Prostate gland (tissue), 2 donors: Measurements from ENCODE around the gene MFAP4. TPM values are rescaled to one million over a fixed set of nuclear protein-coding genes. Genes with fewer than 3 reads are reported as not detected.

Experiments used
- DNase-seq: peaks from one replicate; pipeline ENCODE4 v3.0.0-alpha.2; 2019; ENCODE audit warnings: low spot score
- H3K27ac ChIP-seq, 2 donors: fragments of 200-600 bp; sonication (generic); 2 replicates each; pipeline ENCODE4 v1.5.1; 2017 to 2019
- H3K27me3 ChIP-seq: fragments of 200-600 bp; sonication (generic); replicated peaks from 2 replicates; pipeline ENCODE4 v1.5.1; 2019; ENCODE audit not compliant: insufficient read depth
- H3K36me3 ChIP-seq, 2 donors: fragments of 200-600 bp; sonication (generic); 1 replicate in 1 of 2; 2 replicates in 1 of 2; pipeline versions ENCODE4 v1.5.1 to v1.8.1; 2017 to 2019
- H3K4me1 ChIP-seq: fragments of 200-600 bp; sonication (generic); replicated peaks from 2 replicates; pipeline ENCODE4 v1.5.1; 2019
- H3K4me3 ChIP-seq, 2 donors: fragments of 200-600 bp; sonication (generic); 2 replicates each; pipeline ENCODE4 v1.5.1; 2017 to 2019
- H3K9me3 ChIP-seq: fragments of 200-600 bp; sonication (generic); 2 replicates; pipeline ENCODE4 v1.5.1; 2017
- POLR2A ChIP-seq: fragments of 450-650 bp; IDR thresholded peaks from one replicate; pipeline ENCODE4 v1.6.1; 2016; ENCODE audit warnings: antibody characterized with exemption, mild to moderate bottlenecking
- POLR2AphosphoS5 ChIP-seq: sonication (generic); formaldehyde crosslinking; IDR thresholded peaks from one replicate; pipeline ENCODE4 v1.6.1; 2017; ENCODE audit warnings: antibody characterized with exemption
- WGBS: methylation state at CpG from one replicate; pipeline ENCODE4 v1.1.5; 2018; 5-methylcytosine and 5-hydroxymethylcytosine counted together
- intact Hi-C: fragments of 100-400 bp; cut with DNase I; formaldehyde crosslinking; loops from one replicate; pipeline ENCODE4 v1.14.2; 2022
- total RNA-seq, 2 donors: library from RNA; depleted of rRNA; stranded (reverse); fragments of >200 nt; gene quantifications; one replicate each; pipeline ENCODE4 v1.1.0, GENCODE V29; 2016
- TF ChIP-seq, protein P1 (sequence below), 4 experiments: fragments of 200-600 bp in 2 of 4; fragments of 450-650 bp in 2 of 4; sonication (generic) in 2 of 4; IDR thresholded peaks; 1 replicate in 3 of 4; 2 replicates in 1 of 4; pipeline ENCODE4 v1.5.1; 2016 to 2019; ENCODE audit warnings: antibody characterized with exemption in 4 of 4, mild to moderate bottlenecking in 2 of 4, moderate library complexity in 2 of 4

Gene MFAP4
- total RNA-seq, 2 donors from 2014 or later: 56.1 to 146 TPM

DNA sequence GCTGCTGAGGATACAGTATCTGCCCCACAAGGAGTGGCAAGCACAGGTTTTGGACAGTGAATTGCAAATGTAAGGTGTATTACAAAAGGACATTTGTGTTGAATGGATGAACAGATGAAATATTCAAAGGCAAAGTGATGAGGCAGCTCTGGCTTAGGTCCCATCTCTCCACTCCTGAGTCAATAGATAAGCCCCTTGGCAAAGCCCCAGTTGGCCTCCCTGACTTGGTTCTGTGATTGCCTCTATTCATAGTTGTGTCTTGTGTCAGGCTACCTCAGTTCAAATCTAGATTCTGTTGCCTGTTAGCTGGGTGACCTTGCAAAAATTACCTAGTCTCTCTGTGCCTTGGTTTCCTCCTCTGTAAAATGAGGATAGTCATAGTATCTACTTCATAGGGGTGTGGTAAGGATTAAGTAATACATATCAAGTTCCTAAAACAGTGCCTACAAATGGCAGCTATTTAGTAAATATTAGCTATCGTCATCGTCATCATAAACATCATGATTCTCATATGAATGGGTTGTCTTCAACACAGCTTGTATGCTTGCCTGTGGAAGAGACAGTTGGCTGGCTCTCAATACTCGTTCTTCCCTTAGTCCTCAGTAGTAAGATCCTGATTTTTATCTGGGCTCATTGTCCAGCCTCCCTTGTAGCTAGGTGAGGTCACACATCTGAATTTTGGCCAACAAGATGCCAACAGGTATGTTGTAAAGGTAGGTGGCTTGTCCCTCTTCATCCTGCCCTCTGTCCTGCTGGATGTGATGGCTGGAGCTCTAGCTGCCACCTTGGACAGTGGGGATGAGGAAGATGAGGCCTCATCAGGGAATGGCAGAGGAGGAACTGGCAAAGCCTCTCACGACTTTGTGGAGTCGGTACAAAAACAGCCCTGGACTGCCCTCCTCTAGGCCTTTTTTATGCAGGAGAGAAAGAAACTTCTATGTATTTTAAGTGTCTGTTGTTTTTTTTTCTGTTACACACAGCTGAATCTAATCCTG, 2.1 kb upstream of the MFAP4 start:
- no peaks in the 10 kb centered on the region for H3K36me3 ChIP-seq
- no peak for DNase-seq
- intact Hi-C loops: no loop called here
- no peaks in the 10 kb centered on the region for H3K4me1 ChIP-seq
- H3K27me3 ChIP-seq: no peaks in the 10 kb centered on the region
- 49% methylated on average over 5 of the region's 5 CpGs for WGBS
- TF ChIP-seq POLR2AphosphoS5 (no peak), POLR2A (no peak)
- TF ChIP-seq, protein P1, sequence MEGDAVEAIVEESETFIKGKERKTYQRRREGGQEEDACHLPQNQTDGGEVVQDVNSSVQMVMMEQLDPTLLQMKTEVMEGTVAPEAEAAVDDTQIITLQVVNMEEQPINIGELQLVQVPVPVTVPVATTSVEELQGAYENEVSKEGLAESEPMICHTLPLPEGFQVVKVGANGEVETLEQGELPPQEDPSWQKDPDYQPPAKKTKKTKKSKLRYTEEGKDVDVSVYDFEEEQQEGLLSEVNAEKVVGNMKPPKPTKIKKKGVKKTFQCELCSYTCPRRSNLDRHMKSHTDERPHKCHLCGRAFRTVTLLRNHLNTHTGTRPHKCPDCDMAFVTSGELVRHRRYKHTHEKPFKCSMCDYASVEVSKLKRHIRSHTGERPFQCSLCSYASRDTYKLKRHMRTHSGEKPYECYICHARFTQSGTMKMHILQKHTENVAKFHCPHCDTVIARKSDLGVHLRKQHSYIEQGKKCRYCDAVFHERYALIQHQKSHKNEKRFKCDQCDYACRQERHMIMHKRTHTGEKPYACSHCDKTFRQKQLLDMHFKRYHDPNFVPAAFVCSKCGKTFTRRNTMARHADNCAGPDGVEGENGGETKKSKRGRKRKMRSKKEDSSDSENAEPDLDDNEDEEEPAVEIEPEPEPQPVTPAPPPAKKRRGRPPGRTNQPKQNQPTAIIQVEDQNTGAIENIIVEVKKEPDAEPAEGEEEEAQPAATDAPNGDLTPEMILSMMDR (IDR thresholded peaks at IDR 0.05): no peak
- peak overlapping the region; percentile 69 to 70 for H3K27ac ChIP-seq
- no peaks in the 10 kb centered on the region for H3K9me3 ChIP-seq
- H3K4me3 ChIP-seq: no peak overlapping the region

DNA sequence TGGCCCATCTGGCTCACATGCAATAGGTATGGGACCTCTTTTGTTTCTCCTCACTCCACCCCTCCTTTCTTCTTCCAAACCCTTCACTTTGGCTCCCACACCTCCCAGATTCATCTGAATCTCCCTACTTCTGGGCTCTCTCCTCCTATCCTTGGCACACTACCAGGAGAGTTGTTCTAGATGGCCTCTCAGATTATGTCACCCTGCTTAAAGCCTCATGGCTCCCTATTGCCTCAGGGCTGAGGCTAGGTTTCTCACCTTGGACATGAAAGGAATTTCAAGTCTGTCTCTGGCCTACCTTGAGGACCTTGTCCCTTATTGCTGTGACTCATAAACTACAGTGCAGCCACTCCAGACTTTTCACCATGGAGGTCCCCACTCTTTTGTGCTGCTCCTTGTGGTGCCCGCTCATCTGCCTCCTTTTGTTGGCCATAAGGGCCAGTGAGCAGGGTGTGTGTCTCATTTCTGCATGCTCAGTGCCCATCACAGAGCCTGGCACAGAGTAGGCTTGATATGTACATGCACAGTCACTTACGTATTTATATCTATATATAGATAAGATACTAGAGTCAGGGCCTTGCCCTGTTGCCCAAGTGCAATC, 1.0 kb upstream of the MFAP4 start:
- DNase-seq: no peak
- Histone ChIP-seq H3K27me3 (no peaks in the 10 kb centered on the region), H3K4me1 (no peaks in the 10 kb centered on the region), H3K27ac (peak overlapping the region; percentile 69 to 70), H3K36me3 (no peaks in the 10 kb centered on the region), H3K9me3 (no peaks in the 10 kb centered on the region), H3K4me3 (no peak overlapping the region)
- 96% methylated on average over 2 of the region's 2 CpGs for WGBS
- intact Hi-C loops: no loop called here
- TF ChIP-seq POLR2AphosphoS5: no peak

DNA sequence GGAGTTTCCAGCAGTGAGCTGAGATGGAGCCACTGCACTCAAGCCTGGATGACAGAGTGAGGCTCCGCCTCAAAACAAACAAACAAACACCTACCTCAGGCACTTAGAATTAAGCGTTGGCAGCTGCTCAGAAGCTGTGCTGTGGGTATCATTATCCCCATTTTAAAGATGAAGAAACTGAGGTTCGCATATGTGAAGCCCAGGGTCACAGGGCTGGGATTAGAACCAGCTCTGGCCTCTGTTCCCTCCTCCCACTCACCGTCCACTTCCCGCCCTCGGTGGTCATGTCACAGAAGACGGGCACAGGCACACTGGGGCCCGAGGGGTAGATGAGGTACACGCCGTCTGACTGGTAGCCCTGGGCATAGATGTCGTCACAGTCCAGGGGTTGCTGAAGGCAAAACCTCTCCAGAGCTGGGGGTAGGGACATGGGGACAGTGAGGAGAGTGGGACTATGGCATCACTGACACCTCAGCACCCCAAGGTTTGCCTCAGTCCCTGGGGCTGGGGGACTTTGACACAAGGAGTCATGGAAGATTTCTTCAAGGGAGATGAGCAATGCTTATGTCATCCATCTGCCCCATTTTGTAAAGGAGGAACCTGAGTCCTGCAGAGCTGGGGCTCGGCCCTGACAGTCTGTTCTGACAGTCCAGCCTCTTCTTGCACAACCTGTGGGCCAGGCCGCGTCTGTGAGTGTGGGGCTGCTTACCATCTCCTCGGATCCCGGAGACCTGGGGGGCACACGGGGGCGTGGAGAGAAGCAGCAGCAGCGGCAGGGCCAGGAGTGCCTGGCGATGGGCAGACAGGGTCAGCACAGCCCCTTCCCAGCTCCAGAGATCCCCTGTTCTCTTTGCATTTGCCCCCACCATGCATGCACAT, 700 bp downstream of the MFAP4 start:
- Histone ChIP-seq H3K36me3 (peaks cover 0 to 4% of the 10 kb centered on the region in 2 donors), H3K9me3 (no peaks in the 10 kb centered on the region), H3K27me3 (no peaks in the 10 kb centered on the region), H3K27ac (peak overlapping the region; percentile 69 to 73), H3K4me1 (no peaks in the 10 kb centered on the region), H3K4me3 (peak overlapping the region in 1 of 2 donors; percentile 18)
- WGBS: 49% methylated on average over 20 of the region's 20 CpGs
- TF ChIP-seq, protein P1 (IDR thresholded peaks at IDR 0.05): no peak
- TF ChIP-seq POLR2AphosphoS5: no peak
- TF ChIP-seq POLR2A: no peak
- intact Hi-C loops: no loop called here
- DNase-seq: no peak

DNA sequence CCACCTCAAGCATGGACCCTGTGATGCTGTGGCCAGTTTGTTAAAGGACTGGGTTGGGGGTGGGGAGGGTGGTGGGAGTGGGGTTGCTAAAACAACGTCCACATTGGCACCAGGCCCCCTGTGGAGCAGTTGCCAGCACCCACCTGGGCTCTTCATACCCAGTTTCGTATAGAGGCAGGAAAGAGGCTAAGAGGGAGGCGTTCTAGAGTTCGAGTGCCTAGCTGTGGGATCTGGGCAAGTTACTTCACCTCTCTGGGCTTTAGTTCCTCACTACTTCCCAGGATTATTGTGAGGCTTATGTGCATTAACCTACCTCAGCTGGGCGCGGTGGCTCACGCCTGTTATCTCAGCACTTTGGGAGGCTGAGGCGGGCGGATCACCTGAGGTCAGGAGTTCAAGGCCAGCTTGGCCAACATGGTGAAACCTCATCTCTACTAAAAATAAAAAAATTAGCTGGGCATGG, 1.4 kb downstream of the MFAP4 start:
- intact Hi-C loops: no loop called here
- WGBS: 82% methylated on average over 9 of the region's 9 CpGs
- TF ChIP-seq POLR2A (no peak), POLR2AphosphoS5 (no peak)
- TF ChIP-seq, protein P1 (IDR thresholded peaks at IDR 0.05): no peak
- Histone ChIP-seq H3K36me3 (peaks cover 5 to 7% of the 10 kb centered on the region in 2 donors), H3K4me1 (no peaks in the 10 kb centered on the region), H3K27ac (peak overlapping the region; percentile 69 to 73), H3K9me3 (no peaks in the 10 kb centered on the region), H3K27me3 (no peaks in the 10 kb centered on the region), H3K4me3 (no peak overlapping the region)
- no peak for DNase-seq
